GM19463 (cell line): ENCODE measurements around the gene MB.

Experiments used
- ATAC-seq: cut with Tn5 transposase; IDR thresholded peaks from one replicate; pipeline ENCODE4 v1.9.1; 2021; ENCODE audit warnings: mild to moderate bottlenecking, moderate library complexity; ENCODE audit not compliant: unreplicated experiment

Gene MB

GRCh38 chr22:35597692-35598395 lies 19.3 kb downstream of the MB start:
- no peak for ATAC-seq

- no peak for ATAC-seq
These were observed 20.3 kb downstream of the MB start for GRCh38 chr22:35596821-35597220.

GRCh38 chr22:35594686-35595085 lies 22.4 kb downstream of the MB start:
- no peak for ATAC-seq

- ATAC-seq: no peak
These were observed 23.1 kb downstream of the MB start for GRCh38 chr22:35593891-35594470.

- no peak for ATAC-seq
These were observed 23.8 kb downstream of the MB start for GRCh38 chr22:35593071-35593890.

GRCh38 chr22:35592418-35592967 lies 24.6 kb downstream of the MB start:
- no peak for ATAC-seq

- no peak for ATAC-seq
These were observed 25.3 kb downstream of the MB start for GRCh38 chr22:35591714-35592417.

- ATAC-seq: no peak
These were observed 26.4 kb downstream of the MB start for GRCh38 chr22:35590634-35591295.

- no peak for ATAC-seq
These were observed 27.4 kb downstream of the MB start for GRCh38 chr22:35589756-35590093.

- ATAC-seq: no peak
These were observed 27.9 kb downstream of the MB start for GRCh38 chr22:35589071-35589755.

- ATAC-seq: no peak
These were observed 29.2 kb downstream of the MB start for GRCh38 chr22:35587896-35588295.

GRCh38 chr22:35587447-35587870 lies 29.7 kb downstream of the MB start:
- no peak for ATAC-seq

- ATAC-seq: no peak
These were observed 30.4 kb downstream of the MB start for GRCh38 chr22:35586771-35587170.

- no peak for ATAC-seq
These were observed 34.1 kb downstream of the MB start for GRCh38 chr22:35582861-35583670.

GRCh38 chr22:35582218-35582860 lies 34.8 kb downstream of the MB start:
- no peak for ATAC-seq

GRCh38 chr22:35581023-35581413 lies 36.1 kb downstream of the MB start:
- no peak for ATAC-seq

GRCh38 chr22:35580351-35581022 lies 36.6 kb downstream of the MB start:
- ATAC-seq: no peak
